HepG2 (cell line): ENCODE data around the gene NLRX1. TPM values are rescaled to one million over a fixed set of nuclear protein-coding genes. Genes with fewer than 3 reads are reported as not detected.
A peak's percentile ranks its signal among the peaks of the same experiment; 100 is the strongest.

ENCODE experiments used
- ATAC-seq: fragments of 200-7000 bp; cut with Tn5 transposase; 3 replicates; pipeline ENCODE4 v1.9.1; 2020; ENCODE audit warnings: mild to moderate bottlenecking, moderate library complexity
- BruUV-seq: library from RNA; stranded (reverse); fragments of 400-500 nt; replicated peaks from 2 replicates; lab custom pipeline; 2021; lab: Mats Ljungman, UMichigan
- CTCF ChIA-PET: fragments of 300-600 bp; formaldehyde crosslinking; extraction: SDS; loops from one replicate; lab custom pipeline; 2021; ENCODE audit warnings: low total read pairs, inconsistent platforms, low intra/inter-chr PET ratio; lab: Yijun Ruan, JAX
- POLR2A ChIA-PET: fragments of 350-600 bp; sonication (Branson Sonifier 250); formaldehyde crosslinking; loops from one replicate; lab custom pipeline; 2020; ENCODE audit warnings: antibody characterized with exemption, inconsistent platforms; lab: Yijun Ruan, JAX
- DNase-seq: peaks from one replicate; pipeline ENCODE4 v3.0.0-alpha.2; 2015; ENCODE audit warnings: low spot score
- FAIRE-seq: peaks from 3 replicates; lab custom pipeline; 2011; peaks lifted over from hg19 to GRCh38; lab: Jason Lieb, UNC
- H2AFZ ChIP-seq: one replicate; pipeline ENCODE4 v1.6.1; 2011; ENCODE audit warnings: low read length, inconsistent platforms
- H3K27ac ChIP-seq: fragments of 300-600 bp; 3 replicates; pipeline ENCODE4 v1.8.0; 2011; ENCODE audit warnings: mixed run types, mild to moderate bottlenecking, mixed read lengths, low read length, inconsistent platforms; ENCODE audit not compliant: insufficient read depth; ENCODE audit errors: extremely low read length
- H3K27me3 ChIP-seq, 2 experiments: fragments of 200-600 bp in 1 of 2; 2 replicates in 1 of 2; 3 replicates in 1 of 2; pipeline versions ENCODE4 v1.6.0 to v1.8.0; 2011; ENCODE audit warnings: low read length in 2 of 2, mild to moderate bottlenecking in 2 of 2, moderate library complexity in 2 of 2, inconsistent platforms in 1 of 2; ENCODE audit not compliant: insufficient read depth in 2 of 2, control insufficient read depth in 1 of 2
- H3K36me3 ChIP-seq, 2 experiments: fragments of 200-600 bp in 1 of 2; replicated peaks in 1 of 2; 2 replicates in 1 of 2; 3 replicates in 1 of 2; pipeline versions ENCODE4 v1.5.1 to v1.8.0; 2011; ENCODE audit warnings: low read length in 2 of 2, inconsistent platforms in 1 of 2; ENCODE audit not compliant: insufficient read depth in 2 of 2, control insufficient read depth in 1 of 2
- H3K4me1 ChIP-seq: 2 replicates; pipeline ENCODE4 v1.5.1; 2012; ENCODE audit warnings: low read length, inconsistent platforms; ENCODE audit not compliant: insufficient read depth
- H3K4me2 ChIP-seq: 2 replicates; pipeline ENCODE4 v1.6.0; 2011; ENCODE audit warnings: low read depth, low read length, inconsistent platforms
- H3K4me3 ChIP-seq, 3 experiments: fragments of 200-600 bp in 1 of 3; sonication (generic), shearing (Covaris generic) in 1 of 3; replicated peaks in 1 of 3; 2 replicates each; pipeline ENCODE4 v1.5.1; 2011 to 2016; ENCODE audit warnings: low read length in 3 of 3, inconsistent platforms in 2 of 3, low read depth in 2 of 3, mild to moderate bottlenecking in 2 of 3, control low read depth in 1 of 3, mixed read lengths in 1 of 3; ENCODE audit not compliant: insufficient read depth in 1 of 3
- H3K79me2 ChIP-seq: one replicate; pipeline ENCODE4 v1.6.1; 2011; ENCODE audit warnings: low read length, inconsistent platforms; ENCODE audit not compliant: insufficient read depth
- H3K9ac ChIP-seq: 2 replicates; pipeline ENCODE4 v1.6.0; 2011; ENCODE audit warnings: mild to moderate bottlenecking, low read depth, low read length, inconsistent platforms; ENCODE audit not compliant: insufficient read depth
- H3K9me3 ChIP-seq: 2 replicates; pipeline ENCODE4 v1.5.1; 2012; ENCODE audit warnings: mild to moderate bottlenecking, low read length
- H4K20me1 ChIP-seq: 2 replicates; pipeline ENCODE4 v1.6.0; 2011; ENCODE audit warnings: inconsistent platforms, mild to moderate bottlenecking, low read length, moderate library complexity; ENCODE audit not compliant: insufficient read depth
- DMTF1 ChIP-seq: sonication (generic); formaldehyde crosslinking; IDR thresholded peaks from 2 replicates; pipeline ENCODE4 v1.4.0; 2020; ENCODE audit warnings: mild to moderate bottlenecking, missing genetic modification reagents
- KMT2B ChIP-seq: IDR thresholded peaks from 2 replicates; pipeline ENCODE4 v1.6.1; 2016; ENCODE audit warnings: missing genetic modification reagents, missing compliant biosample characterization
- NR2F1 ChIP-seq, 2 experiments: fragments of 450-650 bp in 1 of 2; formaldehyde crosslinking in 1 of 2; IDR thresholded peaks; 2 replicates each; pipeline versions ENCODE4 v1.5.0 to v1.6.1; 2016 to 2020; ENCODE audit warnings: mild to moderate bottlenecking in 1 of 2, missing compliant biosample characterization in 1 of 2, missing genetic modification reagents in 1 of 2, moderate library complexity in 1 of 2
- ZFP62 ChIP-seq: sonication (generic); formaldehyde crosslinking; IDR thresholded peaks from 2 replicates; pipeline ENCODE4 v1.4.0; 2020; ENCODE audit warnings: missing genetic modification reagents
- ZNF136 ChIP-seq: sonication (generic); formaldehyde crosslinking; IDR thresholded peaks from 2 replicates; pipeline ENCODE4 v1.8.1; 2022; ENCODE audit warnings: low read depth, mild to moderate bottlenecking, moderate library complexity, missing genetic modification reagents
- ZNF331 ChIP-seq: sonication (generic); formaldehyde crosslinking; IDR thresholded peaks from 2 replicates; pipeline ENCODE4 v1.4.0; 2020; ENCODE audit warnings: missing genetic modification reagents
- ZNF367 ChIP-seq: sonication (generic); formaldehyde crosslinking; IDR thresholded peaks from 2 replicates; pipeline ENCODE4 v1.4.0; 2020; ENCODE audit warnings: missing genetic modification reagents, borderline replicate concordance
- ZNF768 ChIP-seq: sonication (generic); formaldehyde crosslinking; IDR thresholded peaks from 2 replicates; pipeline ENCODE4 v1.4.0; 2020; ENCODE audit warnings: missing genetic modification reagents
- WGBS: methylation state at CpG from one replicate; pipeline ENCODE4 v1.1.6; 2017; ENCODE audit warnings: low lambda C conversion rate; 5-methylcytosine and 5-hydroxymethylcytosine counted together
- in situ Hi-C: cut with HindIII; loops from 2 replicates; pipeline ENCODE4 v1.10.0; 2017; ENCODE audit warnings: low pct_unique_long_range_greater_than_20kb; ENCODE audit not compliant: extremely low pct_ligation_motif_present
- intact Hi-C: fragments of 100-400 bp; cut with micrococcal nuclease; formaldehyde crosslinking; loops from one replicate; pipeline ENCODE4 v1.10.0; 2022; ENCODE audit not compliant: unreplicated experiment
- polyA plus RNA-seq, 8 experiments: library from polyadenylated mRNA; depleted of rRNA in 3 of 8; stranded (reverse) in 7 of 8; unstranded in 1 of 8; fragments of >200 nt; fragmentation: Illumina TruSeq in 4 of 8; extraction: Trizol in 4 of 8; gene quantifications; 2 replicates each; pipeline versions ENCODE4 v1.2.1 to v1.2.3, GENCODE V29; 2011 to 2016; ENCODE audit warnings: low read depth in 4 of 8, missing spikeins in 1 of 8, mixed read lengths in 1 of 8; ENCODE audit not compliant: insufficient read depth in 1 of 8
- total RNA-seq, 5 experiments: library from RNA; depleted of rRNA; stranded (reverse); fragments of >200 nt; fragmentation: Illumina TruSeq; extraction: Trizol; gene quantifications; 2 replicates each; pipeline ENCODE4 v1.2.3, GENCODE V29; 2016; ENCODE audit warnings: low read depth in 1 of 5
- TF ChIP-seq, protein P1 (sequence below): sonication (generic); formaldehyde crosslinking; IDR thresholded peaks from 2 replicates; pipeline ENCODE4 v1.4.0; 2020; ENCODE audit warnings: missing genetic modification reagents
- TF ChIP-seq, protein P2 (sequence below): sonication (generic); formaldehyde crosslinking; IDR thresholded peaks from 2 replicates; pipeline ENCODE4 v1.5.1; 2020; ENCODE audit warnings: mild to moderate bottlenecking, missing genetic modification reagents, moderate library complexity

The NLRX1 gene
- total and polyA plus RNA-seq, 2 of the 13 experiments (the other 11 are each of a cell fraction or from before 2014, with no cell fraction given) = 8.7 to 11.0 TPM

GRCh38 chr11:119153049-119153818, 15.3 kb upstream of the NLRX1 start:
- BruUV-seq = no TSS peak
- CTCF ChIA-PET = no interaction called here

DNA sequence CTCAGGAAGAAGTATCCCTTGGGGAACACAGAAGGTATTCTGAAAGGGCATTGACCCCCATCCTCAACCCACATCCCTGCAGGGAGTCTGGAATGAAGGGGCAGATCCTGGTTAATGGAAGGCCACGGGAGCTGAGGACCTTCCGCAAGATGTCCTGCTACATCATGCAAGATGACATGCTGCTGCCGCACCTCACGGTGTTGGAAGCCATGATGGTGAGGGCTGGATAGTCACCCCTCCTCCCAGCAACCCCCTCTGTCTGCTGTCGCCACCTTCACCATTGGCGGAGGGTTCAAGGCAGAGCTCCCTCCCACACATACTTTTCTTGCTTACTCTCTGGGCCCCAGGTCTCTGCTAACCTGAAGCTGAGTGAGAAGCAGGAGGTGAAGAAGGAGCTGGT, 14.3 kb upstream of the NLRX1 start:
- H3K4me1 ChIP-seq = 0 out of 2 replicates have a peak, but pooled peaks cover 4% of the 10 kb centered on the region
- CTCF ChIA-PET = no interaction called here
- in situ Hi-C loops (no loop called here), intact Hi-C loops (no loop called here)
- BruUV-seq = no TSS peak
- H3K36me3 ChIP-seq = no peaks in the 10 kb centered on the region
- ATAC-seq (no peak), DNase-seq (no peak), FAIRE-seq (no peak)
- H3K27ac ChIP-seq = no peak overlapping the region
- no peak overlapping the region for H2AFZ ChIP-seq
- no peak overlapping the region for H3K9ac ChIP-seq
- no peak overlapping the region for H3K4me3 ChIP-seq
- H3K9me3 ChIP-seq = no peaks in the 10 kb centered on the region
- H4K20me1 ChIP-seq = no peaks in the 10 kb centered on the region
- peaks cover 15 to 70% of the 10 kb centered on the region in 2 experiments; a peak in 4 of 5 replicates for H3K27me3 ChIP-seq
- POLR2A ChIA-PET = interaction anchor here (1.6 kb wide), 1 partner anchor 15 kb away, joined by 4 read pairs; the partner anchor contains the start of gene NLRX1
- H3K79me2 ChIP-seq = no peaks in the 10 kb centered on the region
- WGBS = 60% methylated on average over 6 of the region's 6 CpGs
- H3K4me2 ChIP-seq = no peak overlapping the region
- TF ChIP-seq ZNF331 = no peak
- no peak for TF ChIP-seq ZNF367
- TF ChIP-seq ZFP62 = no peak
- TF ChIP-seq DMTF1 = no peak
- no peak for TF ChIP-seq ZNF136
- no peak for TF ChIP-seq KMT2B (CRISPR knock-in tag)
- TF ChIP-seq, protein P1, sequence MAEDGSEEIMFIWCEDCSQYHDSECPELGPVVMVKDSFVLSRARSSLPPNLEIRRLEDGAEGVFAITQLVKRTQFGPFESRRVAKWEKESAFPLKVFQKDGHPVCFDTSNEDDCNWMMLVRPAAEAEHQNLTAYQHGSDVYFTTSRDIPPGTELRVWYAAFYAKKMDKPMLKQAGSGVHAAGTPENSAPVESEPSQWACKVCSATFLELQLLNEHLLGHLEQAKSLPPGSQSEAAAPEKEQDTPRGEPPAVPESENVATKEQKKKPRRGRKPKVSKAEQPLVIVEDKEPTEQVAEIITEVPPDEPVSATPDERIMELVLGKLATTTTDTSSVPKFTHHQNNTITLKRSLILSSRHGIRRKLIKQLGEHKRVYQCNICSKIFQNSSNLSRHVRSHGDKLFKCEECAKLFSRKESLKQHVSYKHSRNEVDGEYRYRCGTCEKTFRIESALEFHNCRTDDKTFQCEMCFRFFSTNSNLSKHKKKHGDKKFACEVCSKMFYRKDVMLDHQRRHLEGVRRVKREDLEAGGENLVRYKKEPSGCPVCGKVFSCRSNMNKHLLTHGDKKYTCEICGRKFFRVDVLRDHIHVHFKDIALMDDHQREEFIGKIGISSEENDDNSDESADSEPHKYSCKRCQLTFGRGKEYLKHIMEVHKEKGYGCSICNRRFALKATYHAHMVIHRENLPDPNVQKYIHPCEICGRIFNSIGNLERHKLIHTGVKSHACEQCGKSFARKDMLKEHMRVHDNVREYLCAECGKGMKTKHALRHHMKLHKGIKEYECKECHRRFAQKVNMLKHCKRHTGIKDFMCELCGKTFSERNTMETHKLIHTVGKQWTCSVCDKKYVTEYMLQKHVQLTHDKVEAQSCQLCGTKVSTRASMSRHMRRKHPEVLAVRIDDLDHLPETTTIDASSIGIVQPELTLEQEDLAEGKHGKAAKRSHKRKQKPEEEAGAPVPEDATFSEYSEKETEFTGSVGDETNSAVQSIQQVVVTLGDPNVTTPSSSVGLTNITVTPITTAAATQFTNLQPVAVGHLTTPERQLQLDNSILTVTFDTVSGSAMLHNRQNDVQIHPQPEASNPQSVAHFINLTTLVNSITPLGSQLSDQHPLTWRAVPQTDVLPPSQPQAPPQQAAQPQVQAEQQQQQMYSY (CRISPR knock-in tag) = no peak

More at GRCh38 chr11:119153049-119153818, 15.3 kb upstream of the NLRX1 start:
- H4K20me1 ChIP-seq = no peaks in the 10 kb centered on the region
- H3K9ac ChIP-seq = no peak overlapping the region
- in situ Hi-C loops = no loop called here
- no peaks in the 10 kb centered on the region for H3K9me3 ChIP-seq
- no peak overlapping the region for H3K27ac ChIP-seq
- no peaks in the 10 kb centered on the region for H3K36me3 ChIP-seq
- H3K4me3 ChIP-seq = no peak overlapping the region
- no peak overlapping the region for H2AFZ ChIP-seq
- 26% methylated on average over 9 of the region's 9 CpGs for WGBS
- FAIRE-seq = no peak
- ATAC-seq = peak; percentile 20; the same call in 2 of the 3 replicates
- peaks cover 20 to 72% of the 10 kb centered on the region in 2 experiments for H3K27me3 ChIP-seq
- H3K4me1 ChIP-seq = peaks cover 9% of the 10 kb centered on the region; the same call in 1 of the 2 replicates
- TF ChIP-seq, protein P2, sequence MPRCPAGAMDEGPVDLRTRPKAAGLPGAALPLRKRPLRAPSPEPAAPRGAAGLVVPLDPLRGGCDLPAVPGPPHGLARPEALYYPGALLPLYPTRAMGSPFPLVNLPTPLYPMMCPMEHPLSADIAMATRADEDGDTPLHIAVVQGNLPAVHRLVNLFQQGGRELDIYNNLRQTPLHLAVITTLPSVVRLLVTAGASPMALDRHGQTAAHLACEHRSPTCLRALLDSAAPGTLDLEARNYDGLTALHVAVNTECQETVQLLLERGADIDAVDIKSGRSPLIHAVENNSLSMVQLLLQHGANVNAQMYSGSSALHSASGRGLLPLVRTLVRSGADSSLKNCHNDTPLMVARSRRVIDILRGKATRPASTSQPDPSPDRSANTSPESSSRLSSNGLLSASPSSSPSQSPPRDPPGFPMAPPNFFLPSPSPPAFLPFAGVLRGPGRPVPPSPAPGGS (CRISPR knock-in tag) = no peak
- peak; percentile 82; the same call in 1 of the 2 replicates for TF ChIP-seq ZNF768 (CRISPR knock-in tag)
- TF ChIP-seq NR2F1 (CRISPR knock-in tag; IDR thresholded peaks at IDR 0.05) = no peak
- no peak overlapping the region for H3K4me2 ChIP-seq
- DNase-seq = no peak
- intact Hi-C loops = no loop called here
- POLR2A ChIA-PET = interaction anchor here (0.8 to 1.6 kb wide), 2 partner anchors 14 to 16 kb away, joined by 3 to 4 read pairs; partner anchors contain the start of gene NLRX1
- no peaks in the 10 kb centered on the region for H3K79me2 ChIP-seq
